Right lobe of liver (tissue), 4 donors: ENCODE results near the gene ZNF579.

Source experiments
- CTCF ChIP-seq, 4 donors: fragments of 200-600 bp in 3 of 4; fragments of 450-650 bp in 1 of 4; IDR thresholded peaks; one replicate each; pipeline versions ENCODE4 v1.5.1 to v1.8.0; 2016 to 2022; ENCODE audit warnings: antibody characterized with exemption in 4 of 4, mild to moderate bottlenecking in 2 of 4
- POLR2A ChIP-seq: fragments of 450-650 bp; IDR thresholded peaks from one replicate; pipeline ENCODE4 v1.6.1; 2017; ENCODE audit warnings: antibody characterized with exemption, mild to moderate bottlenecking
- donor health status: DM: no; HTN: no; CAD: no.
- donor health status: DM: no; HTN: no; CAD: no.
- donor health status: DM: no; HTN: yes; CAD: no.

GRCh38 chr19:55585658-55586339 is 5.2 kb upstream of the ZNF579 start:
- TF ChIP-seq CTCF (IDR thresholded peaks at IDR 0.05) (no peak), POLR2A (no peak)
